Bronchial epithelial cell (primary cell): ENCODE measurements around the gene STAT4. TPM values are rescaled to one million over a fixed set of nuclear protein-coding genes. Genes with fewer than 3 reads are reported as not detected.

Experiments used
- DNase-seq: peaks from one replicate; pipeline ENCODE4 v3.0.0-alpha.2; 2010; ENCODE audit warnings: low read depth
- FAIRE-seq: peaks from 2 replicates; lab custom pipeline; 2011; peaks lifted over from hg19 to GRCh38; lab: Jason Lieb, UNC
- H3K27me3 ChIP-seq: 2 replicates; pipeline ENCODE4 v1.5.1; 2011; ENCODE audit warnings: low read length; ENCODE audit not compliant: control insufficient read depth, insufficient read depth
- H3K36me3 ChIP-seq: 2 replicates; pipeline ENCODE4 v1.5.1; 2011; ENCODE audit warnings: low read length; ENCODE audit not compliant: control insufficient read depth, insufficient read depth
- H3K4me3 ChIP-seq: 2 replicates; pipeline ENCODE4 v1.5.1; 2011; ENCODE audit warnings: mild to moderate bottlenecking, low read depth, low read length, control low read depth
- total RNA-seq: library from RNA; depleted of rRNA; stranded (reverse); fragments of >200 nt; gene quantifications from 2 replicates; pipeline ENCODE4 v1.2.1, GENCODE V29; 2014
- TF ChIP-seq, protein P1 (sequence below): IDR thresholded peaks from 2 replicates; pipeline ENCODE4 v1.5.1; 2011; ENCODE audit warnings: mild to moderate bottlenecking, moderate library complexity, low read length, control low read depth, inconsistent platforms; ENCODE audit not compliant: insufficient read depth, severe bottlenecking

The STAT4 gene
- total RNA-seq, 1 donor from 2014 or later: 7.1 TPM

GRCh38 chr2:191012845-191013681 is 137.7 kb downstream of the STAT4 start:
- peak; percentile 54 for DNase-seq

GRCh38 chr2:191012346-191012745 is 138.4 kb downstream of the STAT4 start:
- DNase-seq: no peak
- H3K4me3 ChIP-seq: no peak overlapping the region
- H3K36me3 ChIP-seq: peaks cover 11% of the 10 kb centered on the region
- TF ChIP-seq, protein P1, sequence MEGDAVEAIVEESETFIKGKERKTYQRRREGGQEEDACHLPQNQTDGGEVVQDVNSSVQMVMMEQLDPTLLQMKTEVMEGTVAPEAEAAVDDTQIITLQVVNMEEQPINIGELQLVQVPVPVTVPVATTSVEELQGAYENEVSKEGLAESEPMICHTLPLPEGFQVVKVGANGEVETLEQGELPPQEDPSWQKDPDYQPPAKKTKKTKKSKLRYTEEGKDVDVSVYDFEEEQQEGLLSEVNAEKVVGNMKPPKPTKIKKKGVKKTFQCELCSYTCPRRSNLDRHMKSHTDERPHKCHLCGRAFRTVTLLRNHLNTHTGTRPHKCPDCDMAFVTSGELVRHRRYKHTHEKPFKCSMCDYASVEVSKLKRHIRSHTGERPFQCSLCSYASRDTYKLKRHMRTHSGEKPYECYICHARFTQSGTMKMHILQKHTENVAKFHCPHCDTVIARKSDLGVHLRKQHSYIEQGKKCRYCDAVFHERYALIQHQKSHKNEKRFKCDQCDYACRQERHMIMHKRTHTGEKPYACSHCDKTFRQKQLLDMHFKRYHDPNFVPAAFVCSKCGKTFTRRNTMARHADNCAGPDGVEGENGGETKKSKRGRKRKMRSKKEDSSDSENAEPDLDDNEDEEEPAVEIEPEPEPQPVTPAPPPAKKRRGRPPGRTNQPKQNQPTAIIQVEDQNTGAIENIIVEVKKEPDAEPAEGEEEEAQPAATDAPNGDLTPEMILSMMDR: no peak
- FAIRE-seq: no peak
- no peaks in the 10 kb centered on the region for H3K27me3 ChIP-seq

More at GRCh38 chr2:191012845-191013681, 137.7 kb downstream of the STAT4 start:
- TF ChIP-seq, protein P1: no peak
- Histone ChIP-seq H3K36me3 (peaks cover 11% of the 10 kb centered on the region), H3K4me3 (peak overlapping the region; percentile 91), H3K27me3 (no peaks in the 10 kb centered on the region)
- FAIRE-seq: no peak

GRCh38 chr2:191010887-191011885 is 139.6 kb downstream of the STAT4 start:
- Histone ChIP-seq H3K36me3 (peaks cover 18% of the 10 kb centered on the region), H3K27me3 (no peaks in the 10 kb centered on the region), H3K4me3 (no peak overlapping the region)
- TF ChIP-seq, protein P1: no peak
- DNase-seq (no peak), FAIRE-seq (no peak)

GRCh38 chr2:191009541-191010374 is 141.0 kb downstream of the STAT4 start:
- DNase-seq (peak; percentile 59), FAIRE-seq (no peak)
- no peak overlapping the region for H3K4me3 ChIP-seq
- TF ChIP-seq, protein P1: no peak
- no peaks in the 10 kb centered on the region for H3K27me3 ChIP-seq
- peaks cover 21% of the 10 kb centered on the region for H3K36me3 ChIP-seq

DNA sequence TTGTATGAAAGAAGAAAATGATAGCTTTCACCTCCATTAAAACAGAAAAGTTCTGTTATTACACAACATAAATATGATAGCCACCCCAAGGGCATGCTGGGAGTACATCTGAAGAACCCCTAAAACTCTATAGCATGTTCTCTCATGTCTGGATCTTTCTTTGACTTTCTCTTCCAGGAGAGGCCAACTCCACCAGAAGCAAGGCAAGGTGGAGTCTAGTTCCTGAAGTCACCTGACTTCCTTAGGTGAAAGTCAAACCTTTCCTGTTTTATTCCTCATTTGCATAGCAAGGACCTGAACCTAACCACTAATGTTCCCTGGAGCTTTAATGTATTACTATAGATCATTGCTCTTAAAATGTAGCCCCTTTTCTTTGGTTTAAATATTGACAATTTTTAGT is 142.5 kb downstream of the STAT4 start:
- H3K27me3 ChIP-seq: no peaks in the 10 kb centered on the region
- no peak overlapping the region for H3K4me3 ChIP-seq
- no peak for DNase-seq
- FAIRE-seq: no peak
- TF ChIP-seq, protein P1: no peak
- H3K36me3 ChIP-seq: peaks cover 31% of the 10 kb centered on the region
